ENCODE results near the gene PSMG3.

DNA sequence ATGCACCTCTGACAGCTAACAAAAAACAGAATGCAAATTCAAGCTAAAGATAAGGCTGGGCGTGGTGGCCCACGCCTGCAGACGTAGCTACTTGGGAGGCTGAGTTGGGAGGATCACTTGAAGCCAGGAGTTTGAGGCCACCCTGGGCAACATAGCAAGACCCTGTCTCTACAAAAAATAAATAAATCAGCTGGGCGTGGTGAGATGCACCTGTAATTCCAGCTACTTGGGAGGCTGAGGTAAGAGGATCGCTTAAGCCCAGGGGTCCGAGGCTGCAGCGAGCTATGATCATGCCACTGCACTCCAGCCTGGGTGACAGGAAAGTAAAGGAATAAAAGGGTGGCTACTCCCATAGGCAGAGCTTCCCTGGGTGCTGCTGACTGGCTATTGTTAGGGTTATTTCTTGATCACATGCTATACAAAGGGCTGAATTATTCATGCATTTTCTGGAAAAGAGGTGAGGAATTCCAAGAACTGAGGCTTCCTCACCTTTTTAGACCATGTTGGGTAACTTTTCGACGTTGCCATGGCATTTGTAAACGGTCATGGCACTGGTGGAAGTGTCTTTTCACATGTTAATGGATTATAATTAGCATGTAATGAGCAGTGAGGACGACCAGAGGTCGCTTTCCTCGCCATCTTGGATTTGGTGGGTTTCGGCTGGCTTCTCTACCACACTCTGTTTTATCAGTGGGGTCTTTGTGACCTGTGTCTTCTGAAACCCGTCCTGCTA is 6.9 kb upstream of the PSMG3 start:
- TF ChIP-seq, protein P1, sequence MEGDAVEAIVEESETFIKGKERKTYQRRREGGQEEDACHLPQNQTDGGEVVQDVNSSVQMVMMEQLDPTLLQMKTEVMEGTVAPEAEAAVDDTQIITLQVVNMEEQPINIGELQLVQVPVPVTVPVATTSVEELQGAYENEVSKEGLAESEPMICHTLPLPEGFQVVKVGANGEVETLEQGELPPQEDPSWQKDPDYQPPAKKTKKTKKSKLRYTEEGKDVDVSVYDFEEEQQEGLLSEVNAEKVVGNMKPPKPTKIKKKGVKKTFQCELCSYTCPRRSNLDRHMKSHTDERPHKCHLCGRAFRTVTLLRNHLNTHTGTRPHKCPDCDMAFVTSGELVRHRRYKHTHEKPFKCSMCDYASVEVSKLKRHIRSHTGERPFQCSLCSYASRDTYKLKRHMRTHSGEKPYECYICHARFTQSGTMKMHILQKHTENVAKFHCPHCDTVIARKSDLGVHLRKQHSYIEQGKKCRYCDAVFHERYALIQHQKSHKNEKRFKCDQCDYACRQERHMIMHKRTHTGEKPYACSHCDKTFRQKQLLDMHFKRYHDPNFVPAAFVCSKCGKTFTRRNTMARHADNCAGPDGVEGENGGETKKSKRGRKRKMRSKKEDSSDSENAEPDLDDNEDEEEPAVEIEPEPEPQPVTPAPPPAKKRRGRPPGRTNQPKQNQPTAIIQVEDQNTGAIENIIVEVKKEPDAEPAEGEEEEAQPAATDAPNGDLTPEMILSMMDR (conservative IDR thresholded peaks at IDR 0.05; ENCODE audit: low read depth in 2 of 2) = no peak
- TF ChIP-seq EZH2 (IDR thresholded peaks at IDR 0.05; ENCODE audit: low read depth, unreplicated experiment) = no peak
